HEK293 (cell line): Measurements from ENCODE around the gene MAP3K6.

Source experiments
- EGR2 ChIP-seq: fragments of 450-650 bp; formaldehyde crosslinking; IDR thresholded peaks from 2 replicates; pipeline ENCODE4 v1.5.1; 2016; ENCODE audit warnings: low read depth, missing biosample characterization, missing genetic modification characterization
- GLIS2 ChIP-seq: fragments of 450-650 bp; formaldehyde crosslinking; IDR thresholded peaks from 2 replicates; pipeline ENCODE4 v1.5.1; 2016; ENCODE audit warnings: missing biosample characterization, missing genetic modification characterization
- KLF1 ChIP-seq: fragments of 450-650 bp; formaldehyde crosslinking; IDR thresholded peaks from 2 replicates; pipeline ENCODE4 v1.5.1; 2016; ENCODE audit warnings: missing biosample characterization, missing genetic modification characterization
- KLF10 ChIP-seq: fragments of 450-650 bp; IDR thresholded peaks from 2 replicates; pipeline ENCODE4 v1.5.1; 2018; ENCODE audit warnings: missing biosample characterization, mild to moderate bottlenecking, missing genetic modification characterization
- KLF9 ChIP-seq: fragments of 450-650 bp; formaldehyde crosslinking; IDR thresholded peaks from 2 replicates; pipeline ENCODE4 v1.5.1; 2016; ENCODE audit warnings: missing biosample characterization, missing genetic modification characterization, low read depth
- PRDM10 ChIP-seq: fragments of 450-650 bp; formaldehyde crosslinking; IDR thresholded peaks from 2 replicates; pipeline ENCODE4 v1.5.1; 2016; ENCODE audit warnings: missing biosample characterization, missing genetic modification characterization
- SETDB1 ChIP-seq: IDR thresholded peaks from one replicate; pipeline ENCODE4 v1.6.1; 2017; ENCODE audit warnings: mild to moderate bottlenecking, low read length, moderate library complexity, mixed read lengths; ENCODE audit not compliant: insufficient read length
- SP2 ChIP-seq: fragments of 450-650 bp; formaldehyde crosslinking; IDR thresholded peaks from 2 replicates; pipeline ENCODE4 v1.5.1; 2016; ENCODE audit warnings: missing biosample characterization, missing genetic modification characterization
- ZBTB11 ChIP-seq: fragments of 450-650 bp; formaldehyde crosslinking; conservative IDR thresholded peaks from 2 replicates; pipeline ENCODE4 v1.5.1; 2016; ENCODE audit warnings: low read depth, missing biosample characterization, missing genetic modification characterization
- ZBTB26 ChIP-seq: fragments of 450-650 bp; formaldehyde crosslinking; optimal IDR thresholded peaks from 2 replicates; pipeline ENCODE3; 2016; ENCODE audit warnings: missing biosample characterization, mild to moderate bottlenecking, missing genetic modification characterization
- ZFP37 ChIP-seq: fragments of 450-650 bp; formaldehyde crosslinking; IDR thresholded peaks from 2 replicates; pipeline ENCODE4 v1.5.1; 2016; ENCODE audit warnings: missing biosample characterization, missing genetic modification characterization
- ZNF140 ChIP-seq: fragments of 450-650 bp; formaldehyde crosslinking; IDR thresholded peaks from 2 replicates; pipeline ENCODE4 v1.5.1; 2016; ENCODE audit warnings: missing biosample characterization, missing genetic modification characterization
- ZNF184 ChIP-seq: fragments of 450-650 bp; IDR thresholded peaks from 2 replicates; pipeline ENCODE4 v1.5.1; 2018; ENCODE audit warnings: missing biosample characterization, mild to moderate bottlenecking, missing genetic modification characterization
- ZNF2 ChIP-seq: fragments of 450-650 bp; formaldehyde crosslinking; IDR thresholded peaks from 2 replicates; pipeline ENCODE4 v1.5.1; 2016; ENCODE audit warnings: missing biosample characterization, missing genetic modification characterization
- ZNF221 ChIP-seq: fragments of 450-650 bp; formaldehyde crosslinking; IDR thresholded peaks from 2 replicates; pipeline ENCODE4 v1.5.1; 2017; ENCODE audit warnings: missing biosample characterization, missing genetic modification characterization, borderline replicate concordance
- ZNF239 ChIP-seq: fragments of 450-650 bp; formaldehyde crosslinking; IDR thresholded peaks from 2 replicates; pipeline ENCODE4 v1.5.1; 2016; ENCODE audit warnings: missing biosample characterization, missing genetic modification characterization
- ZNF26 ChIP-seq: fragments of 450-650 bp; formaldehyde crosslinking; IDR thresholded peaks from 2 replicates; pipeline ENCODE4 v1.5.1; 2016; ENCODE audit warnings: missing biosample characterization, missing genetic modification characterization
- ZNF324 ChIP-seq: fragments of 450-650 bp; formaldehyde crosslinking; IDR thresholded peaks from 2 replicates; pipeline ENCODE4 v1.5.1; 2016; ENCODE audit warnings: missing biosample characterization, missing genetic modification characterization
- ZNF341 ChIP-seq: fragments of 450-650 bp; formaldehyde crosslinking; IDR thresholded peaks from 2 replicates; pipeline ENCODE4; 2016; ENCODE audit warnings: low read depth, missing biosample characterization, missing genetic modification characterization
- ZNF391 ChIP-seq: fragments of 450-650 bp; formaldehyde crosslinking; IDR thresholded peaks from 2 replicates; pipeline ENCODE4 v1.5.1; 2016; ENCODE audit warnings: low read depth, missing biosample characterization, missing genetic modification characterization, borderline replicate concordance
- ZNF433 ChIP-seq: fragments of 450-650 bp; formaldehyde crosslinking; IDR thresholded peaks from 2 replicates; pipeline ENCODE4 v1.5.1; 2016; ENCODE audit warnings: missing biosample characterization, missing genetic modification characterization, low read depth
- ZNF529 ChIP-seq: fragments of 450-650 bp; formaldehyde crosslinking; IDR thresholded peaks from 2 replicates; pipeline ENCODE4 v1.5.1; 2017; ENCODE audit warnings: missing genetic modification characterization, missing biosample characterization; ENCODE audit not compliant: insufficient replicate concordance
- ZNF580 ChIP-seq: fragments of 450-650 bp; formaldehyde crosslinking; IDR thresholded peaks from 2 replicates; pipeline ENCODE4 v1.5.1; 2016; ENCODE audit warnings: missing biosample characterization, missing genetic modification characterization
- ZNF677 ChIP-seq: fragments of 450-650 bp; IDR thresholded peaks from 2 replicates; pipeline ENCODE4 v1.5.0; 2018; ENCODE audit warnings: missing biosample characterization, mild to moderate bottlenecking, missing genetic modification characterization, moderate library complexity
- ZNF76 ChIP-seq: fragments of 450-650 bp; formaldehyde crosslinking; IDR thresholded peaks from 2 replicates; pipeline ENCODE4; 2016; ENCODE audit warnings: low read depth, missing biosample characterization, missing genetic modification characterization, borderline replicate concordance
- ZNF830 ChIP-seq: fragments of 450-650 bp; IDR thresholded peaks from 2 replicates; pipeline ENCODE4 v1.5.0; 2018; ENCODE audit warnings: missing biosample characterization, missing genetic modification characterization, low read depth, mild to moderate bottlenecking, moderate library complexity
- ZSCAN23 ChIP-seq: fragments of 450-650 bp; formaldehyde crosslinking; IDR thresholded peaks from 2 replicates; pipeline ENCODE4 v1.5.1; 2016; ENCODE audit warnings: missing biosample characterization, missing genetic modification characterization
- ZSCAN5A ChIP-seq: fragments of 450-650 bp; formaldehyde crosslinking; IDR thresholded peaks from 2 replicates; pipeline ENCODE4 v1.5.1; 2016; ENCODE audit warnings: missing biosample characterization, missing genetic modification characterization

The MAP3K6 gene

GRCh38 chr1:27366411-27367159 is at the start of gene MAP3K6 (continued):
- TF ChIP-seq KLF9 (tag by site-specific recombination) = peak; percentile 55; the same call in 1 of the 2 replicates
- TF ChIP-seq ZNF341 (tag by site-specific recombination) = peak; percentile 98
- peak; percentile 38; the same call in 1 of the 2 replicates for TF ChIP-seq KLF10
- TF ChIP-seq ZNF221 (tag by site-specific recombination) = no peak
- 0 out of 2 replicates have a peak, but pooled peaks have one; percentile 29 for TF ChIP-seq ZNF324 (tag by site-specific recombination)
- no peak for TF ChIP-seq ZNF830 (tag by site-specific recombination)
- TF ChIP-seq ZNF239 (tag by site-specific recombination) = no peak
- no peak for TF ChIP-seq ZSCAN5A (tag by site-specific recombination)
- TF ChIP-seq GLIS2 (tag by site-specific recombination) = peak; percentile 34
- 0 out of 2 replicates have a peak, but pooled peaks have one; percentile 38 for TF ChIP-seq ZNF2 (tag by site-specific recombination)
- no peak for TF ChIP-seq ZNF26 (tag by site-specific recombination)
- TF ChIP-seq ZNF433 (tag by site-specific recombination) = no peak
- TF ChIP-seq ZNF76 (tag by site-specific recombination) = peak; percentile 81
- peak; percentile 48; the same call in 1 of the 2 replicates for TF ChIP-seq ZNF677 (tag by site-specific recombination)
- TF ChIP-seq PRDM10 (tag by site-specific recombination) = peak; percentile 59
- TF ChIP-seq SP2 (tag by site-specific recombination) = peak; percentile 84
- no peak for TF ChIP-seq ZFP37
- no peak for TF ChIP-seq ZNF529 (tag by site-specific recombination)
- 0 out of 2 replicates have a peak, but pooled peaks have one; percentile 58 for TF ChIP-seq ZNF184 (tag by site-specific recombination)
- TF ChIP-seq EGR2 (tag by site-specific recombination) = peak; percentile 27; the same call in 1 of the 2 replicates
- 0 out of 2 replicates have a peak, but pooled peaks have one; percentile 17 for TF ChIP-seq ZNF391 (tag by site-specific recombination)
- peak; percentile 74 for TF ChIP-seq KLF1 (tag by site-specific recombination)
- no peak for TF ChIP-seq ZNF580
- TF ChIP-seq ZSCAN23 (tag by site-specific recombination) = no peak
- peak; percentile 32 for TF ChIP-seq ZBTB11 (tag by site-specific recombination)
- peak; percentile 65 for TF ChIP-seq ZBTB26 (tag by site-specific recombination)
- no peak for TF ChIP-seq ZNF140
- no peak for TF ChIP-seq SETDB1
